Measurements from ENCODE around the gene MAPKAPK3.

- TF ChIP-seq POLR2A (IDR thresholded peaks at IDR 0.05; ENCODE audit: low read depth, low read length) (no peak), POLR2AphosphoS5 (IDR thresholded peaks at IDR 0.05; ENCODE audit: low read depth, low read length) (no peak), SPI1 (IDR thresholded peaks at IDR 0.05; ENCODE audit: low read depth, low read length) (no peak), TAF1 (IDR thresholded peaks at IDR 0.05; ENCODE audit: low read depth, low read length) (no peak), POU2F2 (IDR thresholded peaks at IDR 0.05; ENCODE audit: low read depth, low read length) (no peak)
These were observed 40.9 kb downstream of the MAPKAPK3 start for GRCh38 chr3:50657816-50658215.

All from GM12891 (cell line).